HK-2 (cell line): ENCODE measurements around the gene PDE3B.
"Not testable (repeated sequence)": the region's sequence is repeated elsewhere in the genome, so short reads cannot be mapped to it uniquely, and the experiment has no call there.

Experiments
- DNase-seq: peaks from one replicate; pipeline ENCODE4 v3.0.0-alpha.2; 2018; ENCODE audit not compliant: unreplicated experiment

Gene PDE3B

DNA sequence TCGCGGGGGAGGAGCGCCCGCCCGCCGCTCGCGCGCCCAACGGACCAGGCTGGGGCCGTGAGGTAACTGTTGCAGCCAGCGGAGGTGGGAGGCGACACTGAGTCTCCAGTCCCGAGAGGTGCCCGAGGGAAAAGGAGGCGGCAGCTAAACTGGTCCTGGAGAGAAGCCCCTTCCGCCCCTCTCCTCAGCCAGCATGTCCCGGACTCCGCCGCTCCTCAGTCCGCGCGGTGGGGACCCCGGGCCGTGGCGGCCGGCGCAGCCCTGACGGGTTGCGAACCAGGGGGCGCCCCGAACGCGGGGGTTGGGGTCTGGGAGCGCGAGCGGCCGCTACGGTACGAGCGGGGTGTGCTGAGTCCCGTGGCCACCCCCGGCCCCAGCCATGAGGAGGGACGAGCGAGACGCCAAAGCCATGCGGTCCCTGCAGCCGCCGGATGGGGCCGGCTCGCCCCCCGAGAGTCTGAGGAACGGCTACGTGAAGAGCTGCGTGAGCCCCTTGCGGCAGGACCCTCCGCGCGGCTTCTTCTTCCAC, at the start of gene PDE3B:
TSS of gene PDE3B (plus strand) at position 108 of the 529 bp plus-strand sequence. CDS start at position 380, 272 bp downstream.
- peak; percentile 78 for DNase-seq

- not testable (repeated sequence) for DNase-seq
Observed at GRCh38 chr11:14595261-14595660, 48.3 kb upstream of the PDE3B start.

- DNase-seq: no peak
Observed at GRCh38 chr11:14607713-14608112, 35.9 kb upstream of the PDE3B start.

GRCh38 chr11:14609902-14610301, 33.7 kb upstream of the PDE3B start:
- no peak for DNase-seq

- no peak for DNase-seq
Observed at GRCh38 chr11:14611939-14612338, 31.7 kb upstream of the PDE3B start.

- peak; percentile 11 for DNase-seq
Observed at GRCh38 chr11:14612694-14613093, 30.9 kb upstream of the PDE3B start.

DNA sequence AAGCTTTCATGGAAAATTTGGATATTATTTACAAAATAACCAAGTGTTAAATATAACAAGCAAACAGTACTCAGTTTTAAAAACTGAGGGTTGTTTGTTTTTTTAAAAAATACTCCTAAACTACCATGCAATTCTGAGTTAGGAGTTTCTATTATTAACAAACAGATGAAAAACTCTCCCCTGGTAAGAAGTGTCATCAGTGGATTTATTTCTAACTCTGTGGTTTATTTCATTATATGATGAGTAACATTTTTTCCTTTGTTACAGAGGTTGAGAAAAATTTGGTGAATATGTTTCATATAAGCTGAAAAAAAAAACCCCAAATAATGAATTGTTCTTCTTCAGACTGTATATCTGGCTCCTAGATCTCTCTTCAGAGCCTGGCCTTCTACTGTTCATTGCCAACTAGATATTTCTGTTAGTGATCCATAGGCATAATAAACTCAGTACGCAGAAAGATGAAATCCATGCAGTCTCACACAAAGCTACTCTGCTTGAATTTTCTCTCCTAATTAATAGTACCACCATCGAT, 29.4 kb upstream of the PDE3B start:
- no peak for DNase-seq

DNA sequence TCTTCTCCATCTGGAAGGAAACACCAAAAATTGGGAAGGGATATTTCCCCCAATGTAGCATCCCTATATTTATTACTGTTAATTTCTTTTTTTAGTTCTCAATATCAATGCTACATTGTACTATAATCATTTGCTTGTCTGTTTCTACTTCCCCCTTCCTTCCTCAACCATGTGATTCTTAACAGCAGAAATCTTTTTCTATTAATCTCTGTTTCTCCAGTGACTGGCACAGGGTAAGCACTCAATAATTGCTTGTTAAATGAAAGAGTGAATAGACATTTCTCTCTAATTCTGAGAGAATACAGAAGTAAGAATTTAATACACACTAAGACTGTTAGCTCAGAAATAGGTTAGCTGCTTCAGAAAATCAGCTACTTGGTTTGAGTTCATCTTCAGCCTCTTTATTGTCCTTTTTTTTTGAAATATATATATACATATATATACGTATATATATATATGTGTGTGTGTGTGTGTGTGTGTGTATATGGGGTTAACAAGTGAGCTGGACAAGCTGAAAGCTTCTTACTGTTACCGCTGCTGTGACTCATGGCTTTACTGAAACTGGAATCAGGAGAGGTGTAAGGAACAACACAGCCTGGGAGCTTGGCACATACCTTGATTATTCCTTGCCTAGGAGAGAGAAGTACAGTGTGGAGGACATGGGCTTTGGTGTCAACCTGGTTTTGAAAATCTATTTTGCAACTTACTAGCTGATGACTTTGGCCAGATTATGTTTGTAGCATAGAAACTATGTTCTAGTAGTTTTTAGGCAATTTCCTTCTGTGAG, 26.2 kb upstream of the PDE3B start:
- no peak for DNase-seq

DNA sequence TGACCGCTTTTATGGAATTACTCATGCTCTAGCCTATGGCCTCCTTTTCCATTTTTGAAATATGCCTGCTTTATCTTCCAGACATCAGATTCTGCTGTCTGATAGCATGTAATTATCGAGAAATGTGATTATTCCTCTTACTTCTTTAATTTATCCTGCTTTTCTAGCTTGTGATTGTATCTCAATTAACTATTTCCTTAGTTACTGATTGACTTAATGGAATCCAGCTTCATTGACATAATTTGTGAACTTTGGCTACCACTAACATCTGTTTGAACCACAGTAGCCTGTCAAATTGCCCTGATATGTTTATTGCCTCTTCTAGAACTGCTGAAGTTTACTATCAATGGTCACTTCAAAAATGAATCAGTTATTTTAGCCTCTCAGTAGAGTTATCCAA, 25.5 kb upstream of the PDE3B start:
- no peak for DNase-seq

GRCh38 chr11:14619603-14620531, 23.7 kb upstream of the PDE3B start:
- no peak for DNase-seq

- no peak for DNase-seq
Observed at GRCh38 chr11:14622223-14622954, 21.2 kb upstream of the PDE3B start.

DNA sequence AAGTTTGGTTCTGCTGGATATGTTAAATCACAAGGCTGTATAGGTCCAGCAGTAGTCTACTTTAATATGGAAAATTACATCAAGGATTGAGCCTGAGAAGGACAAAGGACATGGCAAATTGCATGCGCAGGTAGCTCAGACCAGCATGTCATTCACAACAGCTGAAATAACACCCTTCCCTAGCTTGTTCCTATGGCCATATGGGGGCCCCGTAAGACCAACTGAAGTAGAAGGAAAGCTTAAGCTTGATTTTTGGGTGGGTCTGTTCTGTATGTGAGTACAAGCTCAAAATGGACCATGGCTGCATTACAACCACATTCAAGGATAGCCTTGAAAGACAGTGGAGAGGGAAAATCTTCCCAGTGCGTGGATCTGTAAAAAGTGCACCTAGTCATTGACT, 20.6 kb upstream of the PDE3B start:
- DNase-seq: no peak

- DNase-seq: no peak
Observed at GRCh38 chr11:14625586-14626205, 17.9 kb upstream of the PDE3B start.

DNA sequence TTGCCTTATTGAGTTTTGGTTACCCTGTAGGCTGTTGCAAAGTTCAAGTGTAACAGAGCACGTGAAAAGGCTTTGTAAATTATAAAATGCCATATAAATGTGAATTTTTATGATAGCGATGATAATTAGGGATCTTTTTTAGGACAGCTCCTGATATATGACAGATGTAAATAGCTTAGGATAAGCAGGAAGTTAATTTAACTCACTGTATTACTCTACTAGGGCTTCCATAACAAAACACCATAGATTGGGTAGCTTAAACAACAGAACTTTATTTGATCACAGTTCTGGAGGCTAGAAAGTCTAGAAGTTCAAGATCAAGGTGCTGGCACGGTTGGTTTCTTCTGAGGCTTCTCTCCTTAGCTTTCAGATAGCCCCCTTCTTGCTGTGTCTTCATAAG, 17.0 kb upstream of the PDE3B start:
- DNase-seq: no peak

- not testable (repeated sequence) for DNase-seq
Observed at GRCh38 chr11:14633506-14634224, 9.9 kb upstream of the PDE3B start.

- no peak for DNase-seq
Observed at GRCh38 chr11:14634813-14635212, 8.8 kb upstream of the PDE3B start.

- no peak for DNase-seq
Observed at GRCh38 chr11:14635546-14635945, 8.1 kb upstream of the PDE3B start.

GRCh38 chr11:14636119-14636518, 7.5 kb upstream of the PDE3B start:
- DNase-seq: no peak

GRCh38 chr11:14637868-14638409, 5.7 kb upstream of the PDE3B start:
- no peak for DNase-seq

DNA sequence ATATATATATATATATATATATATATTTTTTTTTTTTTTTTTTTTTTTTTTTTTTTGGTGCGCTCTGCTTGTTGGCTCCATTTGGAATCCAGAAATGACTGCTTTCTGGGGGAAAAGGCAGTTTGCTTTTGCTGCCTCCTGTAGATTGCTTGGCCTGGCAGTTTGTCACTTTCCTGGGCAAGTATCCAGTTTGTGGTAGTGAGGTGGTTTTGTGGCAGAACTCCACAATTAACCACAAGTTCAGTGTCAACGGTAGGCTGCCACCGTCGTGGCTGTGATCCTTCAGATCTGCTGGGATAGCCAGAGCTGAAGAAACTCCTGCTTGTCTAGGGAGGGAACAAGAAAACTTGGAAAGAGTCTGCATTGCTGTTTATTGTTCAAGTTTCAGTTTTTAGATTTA, 5.0 kb upstream of the PDE3B start:
- DNase-seq: peak; percentile 23
